Neural cell (in vitro differentiated cells): ENCODE results near the gene ELFN1.

Experiments used
- MXI1 ChIP-seq: fragments of 450-650 bp; conservative IDR thresholded peaks from 2 replicates; pipeline ENCODE4 v1.6.1; 2014; ENCODE audit warnings: antibody characterized with exemption, mild to moderate bottlenecking; ENCODE audit not compliant: poor library complexity, severe bottlenecking
- TF ChIP-seq, protein P1 (sequence below): fragments of 450-650 bp; IDR thresholded peaks from 2 replicates; pipeline ENCODE4 v1.5.1; 2014; ENCODE audit warnings: antibody characterized with exemption, mild to moderate bottlenecking, moderate library complexity; ENCODE audit not compliant: poor library complexity, severe bottlenecking

DNA sequence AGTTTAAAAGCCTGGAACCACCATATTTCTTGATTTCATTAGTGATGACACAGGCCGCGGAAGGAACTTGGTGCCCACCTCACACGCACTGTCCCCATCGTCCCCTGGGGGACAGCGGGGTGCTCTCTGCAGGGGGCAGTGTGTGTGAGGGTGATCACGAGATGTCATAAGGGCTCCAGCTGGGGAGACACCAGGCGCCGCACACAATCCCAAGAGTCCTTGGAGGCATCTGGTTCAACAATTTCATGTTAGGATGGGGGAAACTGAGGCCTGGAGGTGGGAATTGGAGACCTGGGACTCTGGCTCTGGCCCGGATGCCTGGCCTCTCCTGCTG, 66.4 kb downstream of the ELFN1 start:
- TF ChIP-seq, protein P1, sequence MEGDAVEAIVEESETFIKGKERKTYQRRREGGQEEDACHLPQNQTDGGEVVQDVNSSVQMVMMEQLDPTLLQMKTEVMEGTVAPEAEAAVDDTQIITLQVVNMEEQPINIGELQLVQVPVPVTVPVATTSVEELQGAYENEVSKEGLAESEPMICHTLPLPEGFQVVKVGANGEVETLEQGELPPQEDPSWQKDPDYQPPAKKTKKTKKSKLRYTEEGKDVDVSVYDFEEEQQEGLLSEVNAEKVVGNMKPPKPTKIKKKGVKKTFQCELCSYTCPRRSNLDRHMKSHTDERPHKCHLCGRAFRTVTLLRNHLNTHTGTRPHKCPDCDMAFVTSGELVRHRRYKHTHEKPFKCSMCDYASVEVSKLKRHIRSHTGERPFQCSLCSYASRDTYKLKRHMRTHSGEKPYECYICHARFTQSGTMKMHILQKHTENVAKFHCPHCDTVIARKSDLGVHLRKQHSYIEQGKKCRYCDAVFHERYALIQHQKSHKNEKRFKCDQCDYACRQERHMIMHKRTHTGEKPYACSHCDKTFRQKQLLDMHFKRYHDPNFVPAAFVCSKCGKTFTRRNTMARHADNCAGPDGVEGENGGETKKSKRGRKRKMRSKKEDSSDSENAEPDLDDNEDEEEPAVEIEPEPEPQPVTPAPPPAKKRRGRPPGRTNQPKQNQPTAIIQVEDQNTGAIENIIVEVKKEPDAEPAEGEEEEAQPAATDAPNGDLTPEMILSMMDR: no peak
- no peak for TF ChIP-seq MXI1
